Fibroblast of villous mesenchyme (primary cell): ENCODE measurements around the gene WFDC12. TPM values are rescaled to one million over a fixed set of nuclear protein-coding genes. Genes with fewer than 3 reads are reported as not detected.
A peak's percentile ranks its signal among the peaks of the same experiment; 100 is the strongest.

ENCODE experiments used
- DNase-seq: peaks from one replicate; pipeline ENCODE4 v3.0.0-alpha.2; 2010; ENCODE audit warnings: low read depth
- H3K4me3 ChIP-seq: 2 replicates; pipeline ENCODE4 v1.5.1; 2011; ENCODE audit warnings: low read depth, mild to moderate bottlenecking, low read length
- total RNA-seq: library from RNA; depleted of rRNA; stranded (reverse); fragments of >200 nt; gene quantifications from 2 replicates; pipeline ENCODE4 v1.2.3, GENCODE V29; 2012
- TF ChIP-seq, protein P1 (sequence below): IDR thresholded peaks from 2 replicates; pipeline ENCODE4 v1.5.1; 2012; ENCODE audit warnings: low read depth, mild to moderate bottlenecking, low read length; ENCODE audit not compliant: insufficient read depth

WFDC12 gene
- total RNA-seq, 1 donor = not detected

DNA sequence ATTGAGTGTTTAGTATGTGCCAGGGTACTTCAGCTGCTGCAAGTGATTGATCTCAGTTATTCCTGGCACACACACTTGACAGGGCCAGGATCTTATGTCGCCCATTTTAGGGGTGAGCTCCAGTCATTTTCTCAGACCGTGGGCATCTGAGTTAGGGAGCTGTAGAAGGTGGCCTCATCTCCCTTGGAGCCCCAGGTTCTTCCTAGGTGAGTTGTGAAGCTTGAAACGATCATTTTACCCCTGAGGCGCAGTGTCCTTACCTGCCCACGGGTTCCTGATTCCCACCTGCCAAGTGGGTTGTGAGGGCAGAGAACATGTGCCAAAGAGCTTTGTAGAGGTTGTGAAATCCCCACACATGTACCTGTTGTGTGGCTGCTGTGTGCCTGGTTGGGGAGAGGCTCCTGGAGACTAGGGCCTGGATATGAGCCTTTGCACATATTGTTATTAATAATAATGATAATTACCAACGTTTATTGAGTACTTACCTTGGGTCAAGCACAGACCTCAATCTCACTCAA lies 22.9 kb downstream of the WFDC12 start:
- no peak for DNase-seq
- TF ChIP-seq, protein P1, sequence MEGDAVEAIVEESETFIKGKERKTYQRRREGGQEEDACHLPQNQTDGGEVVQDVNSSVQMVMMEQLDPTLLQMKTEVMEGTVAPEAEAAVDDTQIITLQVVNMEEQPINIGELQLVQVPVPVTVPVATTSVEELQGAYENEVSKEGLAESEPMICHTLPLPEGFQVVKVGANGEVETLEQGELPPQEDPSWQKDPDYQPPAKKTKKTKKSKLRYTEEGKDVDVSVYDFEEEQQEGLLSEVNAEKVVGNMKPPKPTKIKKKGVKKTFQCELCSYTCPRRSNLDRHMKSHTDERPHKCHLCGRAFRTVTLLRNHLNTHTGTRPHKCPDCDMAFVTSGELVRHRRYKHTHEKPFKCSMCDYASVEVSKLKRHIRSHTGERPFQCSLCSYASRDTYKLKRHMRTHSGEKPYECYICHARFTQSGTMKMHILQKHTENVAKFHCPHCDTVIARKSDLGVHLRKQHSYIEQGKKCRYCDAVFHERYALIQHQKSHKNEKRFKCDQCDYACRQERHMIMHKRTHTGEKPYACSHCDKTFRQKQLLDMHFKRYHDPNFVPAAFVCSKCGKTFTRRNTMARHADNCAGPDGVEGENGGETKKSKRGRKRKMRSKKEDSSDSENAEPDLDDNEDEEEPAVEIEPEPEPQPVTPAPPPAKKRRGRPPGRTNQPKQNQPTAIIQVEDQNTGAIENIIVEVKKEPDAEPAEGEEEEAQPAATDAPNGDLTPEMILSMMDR = no peak
- H3K4me3 ChIP-seq = no peak overlapping the region

DNA sequence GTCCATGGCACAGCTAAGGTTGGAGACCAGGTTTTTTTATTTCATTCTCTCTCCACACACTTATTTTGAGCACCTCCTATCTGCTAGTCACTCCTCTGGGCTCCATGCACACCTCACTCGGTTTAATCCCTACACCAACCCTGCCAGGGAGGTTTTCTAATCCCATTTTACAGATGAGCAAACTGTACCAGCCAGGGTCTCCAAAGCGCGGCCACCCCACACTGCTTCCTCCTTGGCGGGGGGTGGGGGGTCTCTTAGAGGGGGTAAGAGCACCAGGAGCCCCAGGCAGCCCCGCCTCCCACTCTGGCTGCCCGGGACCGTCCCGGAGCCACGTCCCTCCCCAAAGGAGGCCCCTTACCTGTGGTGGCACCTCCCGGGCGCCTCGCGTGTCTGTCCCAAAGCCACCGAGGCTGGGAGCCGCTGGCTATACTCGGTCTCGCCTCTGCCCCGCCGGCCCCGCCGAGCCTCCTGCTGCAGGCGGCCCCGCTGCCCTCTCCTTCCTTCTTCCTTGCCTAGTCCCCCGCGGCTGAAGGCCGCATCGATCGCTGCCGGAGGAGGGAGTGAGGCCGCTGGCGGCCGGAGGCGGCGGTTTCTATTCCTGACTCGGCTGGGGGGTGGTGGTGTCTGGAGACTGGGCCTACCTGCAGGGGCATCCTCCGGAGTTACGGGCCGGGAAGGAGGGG lies 23.6 kb downstream of the WFDC12 start, which contains the start of gene KCNS1:
KCNS1 (minus strand) TSS at position 565 of the 683 bp plus-strand sequence. CDS start 1,891 bp downstream, outside the sequence.
- peak; percentile 11 for DNase-seq
- H3K4me3 ChIP-seq = peak within 1 kb of the TSS; percentile 38

DNA sequence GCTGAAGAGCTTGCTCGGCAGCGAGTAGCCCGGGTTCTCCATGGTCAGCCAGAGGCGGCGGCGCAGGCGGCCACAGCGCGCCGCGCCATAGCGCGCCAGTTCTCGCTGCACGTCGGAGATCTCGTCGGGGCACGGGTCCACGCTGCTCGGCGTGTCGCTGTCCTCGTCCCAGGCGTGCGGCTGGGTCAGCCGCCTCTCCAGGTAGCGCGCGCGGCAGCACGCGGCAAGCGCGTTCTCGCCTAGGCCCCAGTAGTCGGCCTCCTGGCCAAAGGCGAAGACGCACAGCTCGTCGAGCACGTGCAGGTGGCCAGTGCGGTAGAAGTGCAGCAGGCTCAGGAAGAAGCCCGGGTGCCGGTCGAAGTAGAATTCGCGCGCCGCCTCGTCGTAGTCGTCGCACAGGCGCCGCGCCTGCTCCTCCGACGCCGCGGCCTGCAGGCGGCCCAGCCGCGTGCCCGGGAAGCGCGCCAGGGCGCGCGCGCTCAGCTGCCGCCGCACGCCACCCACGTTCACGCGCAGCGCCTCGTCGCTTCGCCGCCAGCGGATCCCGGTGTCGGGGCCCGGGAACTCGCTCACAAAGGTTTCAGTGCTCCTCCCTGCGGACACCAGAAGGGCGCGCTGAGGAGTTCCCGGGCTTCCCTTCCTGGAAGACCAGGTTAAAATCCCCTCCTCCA lies 26.0 kb downstream of the WFDC12 start:
- TF ChIP-seq, protein P1 = peak; percentile 34
- peak overlapping the region; percentile 29 for H3K4me3 ChIP-seq
- DNase-seq = peak; percentile 37

More for the DNA sequence above, 23.6 kb downstream of the WFDC12 start, which contains the start of gene KCNS1:
- TF ChIP-seq, protein P1 = no peak

DNA sequence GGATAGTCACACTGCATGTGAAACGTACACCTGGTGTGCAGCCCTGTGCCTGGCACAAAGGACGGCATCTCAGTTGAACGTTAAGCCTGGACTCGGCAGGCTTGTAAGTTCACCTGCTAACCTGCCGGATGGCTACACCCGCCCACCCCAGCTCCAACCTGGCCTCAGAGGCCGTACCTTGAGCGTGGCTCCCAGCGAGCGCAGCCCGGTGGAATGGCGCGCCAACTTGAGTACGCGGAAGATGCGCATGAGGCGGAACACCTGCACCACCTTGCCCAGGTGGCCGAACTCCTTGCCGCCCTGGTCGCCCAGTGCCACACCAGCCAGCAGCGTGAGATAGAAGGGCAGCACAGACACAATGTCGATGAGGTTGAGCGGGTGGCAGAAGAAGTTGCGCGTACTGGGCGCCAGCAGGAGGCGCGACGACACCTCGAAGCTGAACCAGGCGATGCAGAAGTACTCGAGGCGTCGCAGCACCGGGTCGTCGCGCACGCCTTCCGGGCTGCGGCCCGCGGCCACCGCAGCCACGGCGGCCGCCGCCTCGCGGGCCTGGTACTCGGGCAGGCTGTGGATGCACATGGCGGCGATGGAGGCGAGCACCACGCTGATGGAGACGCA lies 26.7 kb downstream of the WFDC12 start:
- DNase-seq = peak; percentile 33
- peak overlapping the region; percentile 29 for H3K4me3 ChIP-seq
- TF ChIP-seq, protein P1 = peak; percentile 17

DNA sequence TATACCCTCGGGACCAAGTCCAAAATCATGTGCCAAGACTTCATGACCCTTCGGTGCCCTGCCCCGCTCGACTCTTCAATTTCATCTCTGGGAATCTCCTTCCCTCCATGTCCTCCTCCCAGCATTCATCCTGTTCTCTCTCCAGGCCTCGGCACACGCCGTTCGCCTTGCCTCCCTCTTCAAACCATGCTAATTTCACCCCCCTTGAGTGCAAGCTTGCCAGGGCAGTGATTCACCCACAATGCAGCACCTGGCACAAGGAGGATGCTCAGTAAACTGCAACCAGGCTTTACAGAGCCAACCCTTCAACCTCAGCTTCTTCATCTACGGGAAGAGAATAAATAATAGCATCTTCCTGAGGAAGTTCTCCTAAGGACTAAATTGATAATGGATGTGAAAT lies 27.5 kb downstream of the WFDC12 start:
- DNase-seq = no peak
- TF ChIP-seq, protein P1 = no peak
- no peak overlapping the region for H3K4me3 ChIP-seq

DNA sequence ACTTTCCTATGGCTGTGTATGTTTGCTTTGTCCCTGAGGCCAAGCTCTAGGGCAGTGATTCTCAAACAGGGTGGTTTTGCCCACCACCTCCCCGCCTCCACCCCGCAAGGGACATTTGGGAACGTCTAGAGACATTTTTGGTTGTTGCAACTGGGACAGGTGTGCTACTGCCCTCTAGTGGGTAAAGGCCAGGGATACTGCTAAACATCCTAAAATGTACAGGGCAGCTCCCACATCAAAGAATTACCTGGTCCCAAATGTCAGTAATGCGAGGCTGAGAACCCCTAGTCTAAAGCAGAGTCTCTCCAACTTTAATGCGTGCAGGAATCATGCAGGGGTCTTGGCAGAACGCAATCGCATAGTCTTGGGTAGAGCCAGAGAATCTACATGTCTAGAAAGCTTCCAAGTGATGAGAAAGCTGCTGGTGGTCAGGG lies 28.4 kb downstream of the WFDC12 start:
- peak; percentile 69 for DNase-seq
- no peak overlapping the region for H3K4me3 ChIP-seq
- TF ChIP-seq, protein P1 = peak; percentile 79
